HUES48 (cell line): Measurements from ENCODE around the gene DDX42.

Experiments
- H3K27ac ChIP-seq: one replicate; pipeline ENCODE4 v1.7.0; 2013; ENCODE audit warnings: low read depth, low read length, inconsistent platforms
- H3K27me3 ChIP-seq: 2 replicates; pipeline ENCODE4 v1.6.1; 2013; ENCODE audit warnings: mild to moderate bottlenecking, low read length; ENCODE audit not compliant: control insufficient read depth, insufficient read depth
- H3K36me3 ChIP-seq: 2 replicates; pipeline ENCODE4 v1.6.1; 2013; ENCODE audit warnings: low read length; ENCODE audit not compliant: control insufficient read depth, insufficient read depth
- H3K4me1 ChIP-seq: 2 replicates; pipeline ENCODE4 v1.6.1; 2013; ENCODE audit warnings: mild to moderate bottlenecking, low read length; ENCODE audit not compliant: control insufficient read depth, insufficient read depth
- H3K4me3 ChIP-seq: 2 replicates; pipeline ENCODE4 v1.5.1; 2013; ENCODE audit warnings: mild to moderate bottlenecking, low read depth, low read length
- H3K9ac ChIP-seq: 2 replicates; pipeline ENCODE4 v1.6.1; 2013; ENCODE audit warnings: mild to moderate bottlenecking, low read depth, low read length, moderate library complexity
- H3K9me3 ChIP-seq: 2 replicates; pipeline ENCODE4 v1.6.1; 2013; ENCODE audit warnings: low read length; ENCODE audit not compliant: control insufficient read depth, insufficient read depth

The DDX42 gene

GRCh38 chr17:63760771-63761539, 13.0 kb upstream of the DDX42 start:
- Histone ChIP-seq H3K4me3 (no peak overlapping the region), H3K4me1 (no peaks in the 10 kb centered on the region), H3K27me3 (no peaks in the 10 kb centered on the region), H3K9me3 (no peaks in the 10 kb centered on the region), H3K36me3 (peaks cover 92% of the 10 kb centered on the region), H3K27ac (no peak overlapping the region), H3K9ac (no peak overlapping the region)

DNA sequence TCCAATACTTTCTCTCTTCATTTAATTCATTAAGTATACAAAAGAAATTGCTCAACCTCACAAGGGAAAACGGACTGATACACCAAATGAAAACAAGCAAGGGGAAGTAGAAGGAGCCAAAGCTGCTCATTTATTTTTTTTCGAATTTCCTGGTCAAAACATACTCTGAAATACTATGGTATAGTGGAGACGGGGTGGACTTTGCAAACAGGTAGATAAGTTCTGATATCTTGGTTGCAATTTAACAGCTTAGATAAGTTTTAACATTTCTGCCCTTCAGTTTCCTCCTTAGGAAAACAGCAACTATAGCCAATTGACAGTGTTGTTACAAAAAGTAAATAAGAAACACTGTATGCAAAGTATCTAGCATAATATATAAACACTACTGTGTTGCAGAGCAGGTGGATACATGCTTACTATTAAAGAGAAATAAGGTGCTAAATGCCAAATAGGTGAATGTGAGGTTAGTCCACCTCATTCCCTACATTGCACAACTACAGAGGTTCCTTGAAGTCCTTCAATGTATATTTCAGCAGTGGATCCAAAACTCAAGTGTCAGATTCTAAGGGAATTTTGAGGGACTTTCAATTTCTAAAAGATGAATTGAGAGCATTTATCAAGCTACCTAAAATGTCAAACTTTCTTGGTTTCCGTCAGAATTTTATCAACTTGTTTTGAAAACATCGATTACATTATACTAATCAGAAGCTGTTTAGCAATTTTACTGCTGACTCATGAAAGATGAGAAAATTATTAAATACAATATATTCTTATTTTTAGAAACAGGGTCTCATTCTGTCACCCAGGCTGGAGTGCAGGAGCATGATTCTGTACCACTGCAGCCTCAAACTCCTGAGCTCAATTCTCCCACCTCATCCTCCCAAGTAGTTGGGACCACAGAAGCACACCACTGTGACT, 11.6 kb upstream of the DDX42 start:
- Histone ChIP-seq H3K9ac (no peak overlapping the region), H3K36me3 (peaks cover 83% of the 10 kb centered on the region), H3K4me1 (no peaks in the 10 kb centered on the region), H3K27ac (no peak overlapping the region), H3K9me3 (no peaks in the 10 kb centered on the region), H3K4me3 (no peak overlapping the region), H3K27me3 (no peaks in the 10 kb centered on the region)

DNA sequence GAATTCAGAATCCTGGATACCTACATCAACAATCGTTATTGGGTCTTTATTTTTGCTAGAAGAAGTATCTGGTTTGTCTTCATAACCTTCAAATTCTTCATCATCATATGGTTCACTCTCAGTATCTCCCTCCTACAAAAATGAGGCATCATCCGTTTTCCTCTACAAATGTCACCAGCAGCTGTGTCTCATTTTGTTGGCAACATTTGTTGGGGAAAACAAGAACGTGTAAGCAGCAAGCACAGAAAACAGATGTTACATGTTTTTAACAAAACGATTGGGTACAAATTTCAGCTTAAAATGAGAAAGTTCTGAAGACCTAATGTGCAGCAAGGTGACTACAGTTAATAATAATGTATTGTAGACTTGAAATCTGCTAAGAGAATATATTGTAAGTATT, 9.3 kb upstream of the DDX42 start:
- Histone ChIP-seq H3K27ac (no peak overlapping the region), H3K9me3 (no peaks in the 10 kb centered on the region), H3K27me3 (no peaks in the 10 kb centered on the region), H3K4me3 (no peak overlapping the region), H3K4me1 (no peaks in the 10 kb centered on the region), H3K36me3 (peaks cover 63% of the 10 kb centered on the region), H3K9ac (no peak overlapping the region)

GRCh38 chr17:63766754-63767153, 7.2 kb upstream of the DDX42 start:
- Histone ChIP-seq H3K36me3 (peaks cover 46% of the 10 kb centered on the region), H3K27ac (no peak overlapping the region), H3K4me1 (no peaks in the 10 kb centered on the region), H3K27me3 (no peaks in the 10 kb centered on the region), H3K9ac (no peak overlapping the region), H3K9me3 (no peaks in the 10 kb centered on the region), H3K4me3 (no peak overlapping the region)

DNA sequence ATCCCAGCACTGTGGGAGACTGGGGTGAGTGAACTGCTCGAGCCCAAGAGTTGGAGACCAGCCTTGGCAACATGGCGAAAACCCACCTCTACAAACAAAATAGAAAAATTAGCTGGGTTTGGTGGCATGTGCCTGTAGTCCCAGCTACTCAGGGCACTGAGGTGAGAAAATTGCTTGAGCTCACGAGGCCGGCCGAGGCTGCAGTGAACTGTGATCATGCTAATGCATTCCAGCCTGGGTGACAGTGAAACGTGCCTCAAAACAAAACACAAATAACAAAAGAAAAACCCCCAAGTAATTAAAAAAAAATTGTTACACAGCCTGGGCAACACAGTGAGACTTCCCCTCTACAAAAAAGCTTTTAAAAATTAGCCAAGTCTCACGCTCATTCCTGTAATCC, 5.5 kb upstream of the DDX42 start:
- Histone ChIP-seq H3K4me1 (no peaks in the 10 kb centered on the region), H3K36me3 (peaks cover 29% of the 10 kb centered on the region), H3K9me3 (no peaks in the 10 kb centered on the region), H3K27ac (no peak overlapping the region), H3K4me3 (no peak overlapping the region), H3K27me3 (no peaks in the 10 kb centered on the region), H3K9ac (no peak overlapping the region)

- H3K4me1 ChIP-seq: peaks cover 11% of the 10 kb centered on the region
- H3K36me3 ChIP-seq: peaks cover 21% of the 10 kb centered on the region
Observed at GRCh38 chr17:63772801-63773271, 1.1 kb upstream of the DDX42 start.

GRCh38 chr17:63773272-63774140, 464 bp upstream of the DDX42 start, which contains the start of gene CCDC47:
CCDC47 (minus strand) TSS chr17:63773597; CDS start chr17:63766175, 7,422 bp downstream.
- no peaks in the 10 kb centered on the region for H3K9me3 ChIP-seq
- H3K4me1 ChIP-seq: peaks cover 11% of the 10 kb centered on the region
- H3K27ac ChIP-seq: peak within 1 kb of the TSS; percentile 99
- no peaks in the 10 kb centered on the region for H3K27me3 ChIP-seq
- peak within 1 kb of the TSS; percentile 98 for H3K9ac ChIP-seq
- H3K36me3 ChIP-seq: peaks cover 28% of the 10 kb centered on the region
- H3K4me3 ChIP-seq: peak within 1 kb of the TSS; percentile 85

More at GRCh38 chr17:63772801-63773271, 1.1 kb upstream of the DDX42 start:
- Histone ChIP-seq H3K27ac (peak overlapping the region; percentile 99), H3K9ac (peak overlapping the region; percentile 78), H3K9me3 (no peaks in the 10 kb centered on the region), H3K27me3 (no peaks in the 10 kb centered on the region), H3K4me3 (peak overlapping the region; percentile 85)

DNA sequence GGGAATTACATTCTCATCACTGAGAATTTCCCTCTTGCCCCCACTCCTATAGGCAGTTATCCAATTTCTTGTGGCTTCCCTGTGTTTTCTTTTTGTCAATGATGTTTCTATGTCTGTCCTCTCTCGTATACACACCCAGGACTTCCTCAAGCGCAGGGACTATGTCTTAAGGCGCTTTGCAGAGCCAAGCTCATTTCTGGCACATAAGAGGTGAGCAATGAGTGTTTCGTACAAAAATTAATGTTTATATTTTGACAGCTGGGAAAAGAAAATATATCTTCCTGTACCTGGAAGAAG, 947 bp downstream of the DDX42 start:
- peak overlapping the region; percentile 85 for H3K4me3 ChIP-seq
- no peaks in the 10 kb centered on the region for H3K9me3 ChIP-seq
- peak overlapping the region; percentile 98 for H3K9ac ChIP-seq
- H3K27me3 ChIP-seq: no peaks in the 10 kb centered on the region
- H3K36me3 ChIP-seq: peaks cover 42% of the 10 kb centered on the region
- H3K27ac ChIP-seq: peak overlapping the region; percentile 99
- H3K4me1 ChIP-seq: peaks cover 11% of the 10 kb centered on the region

- Histone ChIP-seq H3K9ac (peak overlapping the region; percentile 98), H3K4me1 (peaks cover 11% of the 10 kb centered on the region), H3K36me3 (peaks cover 44% of the 10 kb centered on the region), H3K27me3 (no peaks in the 10 kb centered on the region), H3K9me3 (no peaks in the 10 kb centered on the region), H3K4me3 (peak overlapping the region; percentile 85), H3K27ac (no peak overlapping the region)
Observed at GRCh38 chr17:63775420-63775819, 1.4 kb downstream of the DDX42 start.

DNA sequence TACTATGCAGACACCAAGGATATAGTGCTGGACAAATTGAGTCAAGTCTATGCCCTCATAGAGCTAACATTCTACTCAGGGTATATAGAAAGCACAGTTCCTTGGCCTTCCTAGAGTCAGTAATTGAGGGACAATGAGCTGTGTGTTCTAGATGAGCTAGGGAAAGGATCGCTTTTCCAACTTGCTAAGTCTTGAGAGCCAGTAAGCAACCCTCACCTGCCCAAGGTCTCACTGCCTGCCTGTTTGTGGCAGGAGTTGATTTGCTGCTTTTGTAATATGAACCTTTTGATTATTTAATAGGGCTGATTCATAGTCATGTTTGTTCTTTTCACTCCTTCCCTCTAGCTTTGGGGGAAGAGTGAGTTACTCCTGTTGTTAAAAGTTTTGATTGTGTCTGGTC, 6.5 kb downstream of the DDX42 start:
- peaks cover 82% of the 10 kb centered on the region for H3K36me3 ChIP-seq

More for the DNA sequence above, 6.5 kb downstream of the DDX42 start:
- Histone ChIP-seq H3K9me3 (no peaks in the 10 kb centered on the region), H3K27ac (no peak overlapping the region), H3K4me1 (peaks cover 8% of the 10 kb centered on the region), H3K4me3 (no peak overlapping the region), H3K27me3 (no peaks in the 10 kb centered on the region), H3K9ac (no peak overlapping the region; the same call in 1 of the 2 replicates)
